HG03342 (cell line): ENCODE measurements around the gene SOAT1.
"Not testable (repeated sequence)": the region's sequence is repeated elsewhere in the genome, so short reads cannot be mapped to it uniquely, and the experiment has no call there.

ENCODE experiments used
- ATAC-seq: cut with Tn5 transposase; IDR thresholded peaks from one replicate; pipeline ENCODE4 v1.9.1; 2021; ENCODE audit warnings: mild to moderate bottlenecking, moderate library complexity; ENCODE audit not compliant: unreplicated experiment

The SOAT1 gene

GRCh38 chr1:179293340-179294327, at the start of gene SOAT1:
SOAT1 (plus strand) TSS chr1:179293797; CDS start chr1:179302685, 8,888 bp downstream.
- ATAC-seq = peak; percentile 97

- not testable (repeated sequence) for ATAC-seq
These were observed 48.2 kb upstream of the SOAT1 start for GRCh38 chr1:179245426-179245825.

GRCh38 chr1:179247923-179248322, 45.7 kb upstream of the SOAT1 start:
- no peak for ATAC-seq

DNA sequence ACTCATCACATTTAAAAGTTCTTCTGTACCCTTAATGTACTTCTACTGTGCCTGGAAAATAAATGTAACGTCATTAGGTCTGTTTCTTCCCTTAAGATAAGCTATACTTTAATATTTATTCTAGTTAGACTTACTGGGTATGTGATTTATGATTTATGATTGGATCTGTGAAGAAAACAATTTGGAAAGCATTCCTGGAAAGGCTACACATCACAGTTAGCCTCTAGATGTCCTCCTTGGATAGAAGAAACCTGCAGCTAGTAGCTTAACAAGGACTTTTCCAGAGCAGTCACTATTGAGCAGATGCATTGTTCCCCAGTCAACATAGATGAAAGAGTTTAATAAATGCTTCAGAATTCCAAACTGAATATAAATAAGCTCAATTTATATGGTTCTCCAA, 41.9 kb upstream of the SOAT1 start:
- ATAC-seq = no peak

DNA sequence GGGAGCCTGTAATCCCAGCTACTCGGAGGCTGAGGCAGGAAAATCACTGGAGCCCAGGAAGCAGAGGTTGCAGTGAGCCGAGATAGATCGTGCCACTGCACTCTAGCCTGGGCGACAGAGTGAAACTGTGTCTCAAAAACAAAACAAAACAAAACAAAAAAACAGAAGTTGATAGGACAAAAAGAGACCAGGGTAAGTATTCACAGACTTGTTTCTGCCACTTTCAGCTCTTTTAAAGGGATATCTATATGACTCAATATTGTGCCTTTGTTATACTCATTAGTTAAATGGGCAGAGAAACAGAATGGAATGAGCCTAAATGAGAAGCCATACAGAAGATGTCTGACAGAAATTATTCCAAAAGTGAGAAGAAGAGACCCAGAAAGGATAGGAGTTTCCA, 41.0 kb upstream of the SOAT1 start:
- no peak for ATAC-seq

DNA sequence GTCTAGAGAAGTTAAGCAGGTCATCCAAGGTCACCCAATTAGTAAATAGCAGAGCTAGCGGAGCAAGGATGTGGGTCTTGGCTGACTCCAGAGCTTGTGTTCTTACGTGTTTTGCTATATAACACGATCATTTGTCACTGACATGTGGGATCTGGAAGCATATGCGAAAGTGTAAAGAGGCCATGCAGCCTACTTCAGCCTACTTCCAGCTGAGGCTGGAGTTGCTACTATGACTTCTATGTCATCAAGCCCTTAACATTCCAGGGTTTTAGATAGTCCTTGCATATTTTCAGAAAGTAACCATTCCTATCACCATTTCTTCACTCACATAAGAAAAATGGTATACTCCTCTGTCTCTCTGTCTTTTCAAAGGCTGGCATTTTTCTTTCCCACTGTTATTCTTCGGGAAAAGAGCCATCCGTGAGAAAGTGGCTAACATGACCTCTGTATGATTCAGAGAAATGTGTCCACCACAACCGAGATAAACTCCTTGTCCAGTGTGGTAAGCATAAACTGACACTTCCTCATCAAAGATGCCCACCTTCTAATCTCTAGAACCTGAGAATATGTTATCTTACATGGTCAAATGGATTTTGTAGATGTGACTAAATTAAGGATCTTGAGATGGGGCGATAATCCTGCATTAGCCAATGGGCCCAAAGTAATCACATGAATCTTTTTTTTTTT, 40.2 kb upstream of the SOAT1 start:
- no peak for ATAC-seq

- no peak for ATAC-seq
These were observed 31.4 kb upstream of the SOAT1 start for GRCh38 chr1:179262183-179262582.

DNA sequence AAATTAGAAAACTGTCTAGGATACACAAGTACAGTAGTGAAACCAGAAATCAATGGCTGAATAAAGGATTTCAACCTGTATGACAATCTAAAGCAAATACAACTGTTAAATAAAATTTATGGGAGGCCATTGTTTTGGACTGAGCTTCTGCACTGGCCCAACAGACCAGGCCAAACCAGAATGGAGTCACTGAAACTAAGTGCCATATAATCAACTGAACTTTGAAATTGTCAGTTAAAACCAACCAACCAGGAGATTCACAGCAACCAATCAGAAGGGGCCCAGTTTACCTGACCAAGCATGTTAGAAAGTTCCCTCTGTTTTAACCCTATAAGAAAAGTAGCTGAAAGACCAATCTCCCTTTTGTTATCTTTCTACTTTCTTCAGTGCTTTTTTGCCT, 30.5 kb upstream of the SOAT1 start:
- ATAC-seq = no peak

GRCh38 chr1:179264507-179264906, 29.1 kb upstream of the SOAT1 start:
- ATAC-seq = no peak

- no peak for ATAC-seq
These were observed 24.5 kb upstream of the SOAT1 start for GRCh38 chr1:179269071-179269470.

DNA sequence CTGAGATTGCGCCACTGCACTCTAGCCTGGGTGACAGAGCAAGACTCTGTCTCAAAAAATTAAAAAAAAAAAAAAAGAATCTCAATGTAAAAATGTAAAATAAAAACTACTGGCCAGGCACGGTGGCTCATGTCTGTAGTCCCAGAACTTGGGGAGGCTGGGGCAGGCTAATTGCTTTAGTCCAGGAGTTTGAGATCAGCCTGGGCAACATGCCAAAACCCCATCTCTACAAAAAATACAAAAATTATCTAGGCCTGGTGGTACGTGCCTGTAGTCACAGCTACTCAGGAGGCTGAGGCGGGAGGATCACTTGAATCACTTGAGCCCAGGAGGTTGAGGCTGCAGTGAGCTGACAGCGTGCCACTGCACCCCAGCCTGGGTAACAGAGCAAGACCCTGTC, 19.2 kb upstream of the SOAT1 start:
- ATAC-seq = not testable (repeated sequence)

DNA sequence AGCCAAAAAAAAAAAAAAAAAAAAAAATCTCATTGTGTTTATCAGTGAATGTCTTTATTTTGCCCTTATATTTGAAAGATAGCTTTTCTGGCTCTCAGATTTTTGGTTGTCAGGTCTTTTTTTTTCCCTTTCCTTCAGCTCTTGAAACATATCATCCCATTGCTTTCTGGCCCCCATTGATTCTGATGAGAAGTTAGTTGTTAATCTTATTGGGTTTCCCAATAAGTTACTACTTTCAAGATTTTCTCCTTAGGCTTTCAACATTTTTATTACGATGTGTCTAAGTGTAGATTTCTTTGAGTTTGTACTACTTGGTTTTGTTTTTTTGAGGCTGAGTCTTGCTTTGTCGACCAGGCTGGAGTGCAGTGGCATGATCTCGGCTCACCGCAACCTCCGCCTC, 14.7 kb upstream of the SOAT1 start:
- no peak for ATAC-seq

DNA sequence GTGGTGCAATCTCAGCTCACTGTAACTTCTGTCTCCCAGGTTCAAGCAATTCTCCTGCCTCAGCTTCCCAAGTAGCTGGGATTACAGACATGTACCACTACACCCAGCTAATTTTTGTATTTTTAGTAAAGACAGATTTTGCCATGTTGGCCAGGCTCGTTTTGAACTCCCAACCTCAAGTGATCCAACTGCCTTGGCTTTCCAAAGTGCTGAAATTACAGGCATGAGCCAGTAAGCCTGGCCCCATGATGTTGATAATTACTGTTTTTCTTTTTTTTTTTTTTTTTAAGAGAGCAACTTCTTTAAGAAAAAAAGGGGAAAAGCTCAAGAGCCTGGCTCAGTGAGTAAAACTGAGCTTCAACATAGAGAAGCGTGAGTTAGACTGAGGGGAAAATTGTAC, 9.6 kb upstream of the SOAT1 start:
- no peak for ATAC-seq

GRCh38 chr1:179287946-179288345, 5.7 kb upstream of the SOAT1 start:
- ATAC-seq = no peak

DNA sequence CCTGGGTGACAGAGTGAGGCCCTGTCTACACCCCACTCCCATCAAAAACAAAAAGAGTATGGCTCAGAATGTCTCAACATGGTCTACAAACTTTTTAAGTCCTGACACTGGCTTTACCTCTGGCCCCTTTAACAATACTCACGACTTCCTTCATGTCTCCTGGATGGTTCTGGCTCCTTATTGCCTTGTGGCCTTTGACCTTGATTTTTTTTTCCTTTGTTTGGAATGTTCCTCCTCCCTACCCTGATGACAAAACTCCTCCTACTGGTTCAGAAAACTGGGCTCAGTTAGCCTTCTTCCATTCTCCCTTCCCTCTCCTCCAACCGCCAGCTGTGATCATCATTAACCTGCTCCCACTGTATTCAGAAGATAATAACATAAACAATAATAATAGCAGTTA, 4.6 kb upstream of the SOAT1 start:
- ATAC-seq = no peak

DNA sequence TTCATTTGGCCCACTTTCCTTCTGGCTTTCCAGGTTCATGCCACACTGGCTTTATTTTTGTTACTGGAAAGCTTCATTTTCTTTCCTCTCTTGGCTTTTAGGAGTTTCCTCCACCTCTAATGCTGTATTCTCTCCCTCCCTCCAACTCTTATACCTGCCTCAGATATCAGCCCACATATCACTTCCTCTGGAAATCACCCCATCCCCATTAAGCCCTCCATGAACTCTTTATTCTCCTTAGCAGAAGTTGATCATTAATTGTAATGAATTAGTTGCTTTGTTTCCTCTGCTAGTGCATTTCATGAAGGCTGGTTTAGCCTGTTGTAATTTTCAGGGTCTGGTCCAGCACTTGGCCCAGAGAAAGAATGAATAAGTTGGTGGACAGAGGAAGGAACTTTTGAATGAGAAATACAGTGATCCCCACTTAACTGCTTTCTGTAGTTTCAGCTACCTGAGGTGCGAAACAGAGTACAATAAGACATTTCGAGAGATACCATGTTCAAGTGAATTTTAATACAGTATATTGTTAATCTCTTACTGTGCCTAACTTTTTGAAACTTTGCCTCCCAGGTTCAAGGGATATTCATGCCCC, 1.7 kb downstream of the SOAT1 start:
- no peak for ATAC-seq

DNA sequence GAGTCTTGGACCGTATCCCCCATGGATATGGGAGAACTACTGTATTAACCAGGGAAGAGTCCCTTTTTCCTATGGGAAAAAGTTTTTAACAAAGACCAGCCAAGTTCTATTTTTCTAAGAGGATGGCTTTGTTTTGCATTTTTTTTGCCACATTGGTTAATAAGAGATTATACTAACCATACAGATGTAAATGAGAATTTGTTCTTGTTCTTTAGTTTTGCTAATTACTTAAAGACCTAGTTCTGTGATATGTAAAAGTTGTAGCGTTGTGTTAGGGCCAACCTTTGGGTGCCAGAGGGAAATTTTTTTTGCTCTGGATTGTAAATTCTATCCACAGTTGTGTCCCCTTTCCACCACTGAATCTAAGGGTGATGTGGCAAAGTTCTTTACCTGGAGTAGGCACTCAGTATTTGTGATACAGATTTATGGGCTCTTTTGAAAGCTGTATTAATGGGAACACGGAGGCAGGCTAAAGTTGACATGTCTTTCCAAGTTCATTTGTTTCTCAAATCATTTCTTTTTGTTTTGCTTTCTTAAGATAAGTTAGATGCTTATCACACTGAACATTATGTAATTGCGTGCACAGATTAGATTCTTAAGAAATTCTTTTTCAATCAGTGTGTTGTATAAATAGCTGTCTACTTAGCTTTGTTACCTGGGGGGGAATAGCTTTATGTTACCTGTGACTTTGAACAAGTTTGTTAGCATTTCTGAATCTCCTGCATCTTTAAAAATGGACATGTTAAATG, 2.9 kb downstream of the SOAT1 start:
- no peak for ATAC-seq

- ATAC-seq = no peak
These were observed 3.4 kb downstream of the SOAT1 start for GRCh38 chr1:179297105-179297378.

GRCh38 chr1:179298952-179299351, 5.4 kb downstream of the SOAT1 start:
- peak; percentile 75 for ATAC-seq

- no peak for ATAC-seq
These were observed 6.5 kb downstream of the SOAT1 start for GRCh38 chr1:179300112-179300511.

DNA sequence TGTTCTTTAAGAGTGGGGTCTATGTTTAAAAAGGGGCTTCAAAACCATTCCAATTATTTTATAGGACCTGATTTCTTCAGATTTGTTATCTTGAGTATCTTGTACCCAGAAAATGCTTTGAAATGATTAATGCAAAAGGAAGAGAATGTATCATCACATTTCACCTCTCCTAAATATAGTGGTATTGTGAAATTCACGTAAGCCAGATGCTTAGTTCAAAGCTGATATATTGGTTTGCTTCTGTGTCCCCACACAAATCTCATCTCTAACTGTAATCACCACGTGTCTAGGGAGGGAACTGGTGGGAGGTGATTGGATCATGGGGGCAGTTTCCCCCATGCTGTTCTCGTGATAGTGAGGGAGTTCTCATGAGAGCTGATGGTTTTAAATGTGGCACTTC, 8.5 kb downstream of the SOAT1 start:
- ATAC-seq = no peak
